SKM-1 (cell line): ENCODE measurements around the gene MLLT1.

Source experiments
- DNase-seq: peaks from one replicate; lab custom pipeline; 2025; ENCODE audit not compliant: unreplicated experiment; lab: John Stamatoyannopoulos, UW

MLLT1 gene

GRCh38 chr19:6212403-6213265, 67.1 kb downstream of the MLLT1 start:
- no peak for DNase-seq

- no peak for DNase-seq
Observed at GRCh38 chr19:6211632-6212402, 68.0 kb downstream of the MLLT1 start.

GRCh38 chr19:6210721-6211600, 68.8 kb downstream of the MLLT1 start:
- DNase-seq = no peak

GRCh38 chr19:6210091-6210490, 69.7 kb downstream of the MLLT1 start:
- DNase-seq = no peak

- DNase-seq = no peak
Observed at GRCh38 chr19:6209680-6210079, 70.1 kb downstream of the MLLT1 start.

GRCh38 chr19:6209233-6209632, 70.5 kb downstream of the MLLT1 start:
- no peak for DNase-seq

- no peak for DNase-seq
Observed at GRCh38 chr19:6204866-6205723, 74.7 kb downstream of the MLLT1 start.

GRCh38 chr19:6204212-6204611, 75.6 kb downstream of the MLLT1 start:
- DNase-seq = no peak

GRCh38 chr19:6199240-6199994, 80.4 kb downstream of the MLLT1 start:
- peak; percentile 100 for DNase-seq

- DNase-seq = no peak
Observed at GRCh38 chr19:6198896-6199239, 80.9 kb downstream of the MLLT1 start.

GRCh38 chr19:6196361-6196760, 83.4 kb downstream of the MLLT1 start:
- no peak for DNase-seq

GRCh38 chr19:6188811-6189210, 91.0 kb downstream of the MLLT1 start:
- no peak for DNase-seq

GRCh38 chr19:6187374-6187773, 92.4 kb downstream of the MLLT1 start:
- DNase-seq = no peak

GRCh38 chr19:6185835-6186834, 93.6 kb downstream of the MLLT1 start:
- DNase-seq = no peak

GRCh38 chr19:6185093-6185834, 94.5 kb downstream of the MLLT1 start:
- no peak for DNase-seq

GRCh38 chr19:6181119-6181518, 98.7 kb downstream of the MLLT1 start:
- DNase-seq = no peak

GRCh38 chr19:6173190-6173589, 106.6 kb downstream of the MLLT1 start:
- DNase-seq = no peak
